Endothelial cell of umbilical vein (primary cell): ENCODE data around the gene HTRA2. TPM values are rescaled to one million over a fixed set of nuclear protein-coding genes. Genes with fewer than 3 reads are reported as not detected.

Experiments used
- BruUV-seq: library from RNA; stranded (reverse); fragments of 400-500 nt; replicated peaks from 2 replicates; lab custom pipeline; 2021; lab: Mats Ljungman, UMichigan
- CTCF ChIA-PET: fragments of 300-600, 350-600 bp; sonication (Branson Sonifier 250); formaldehyde crosslinking; loops from one replicate; lab custom pipeline; 2021; ENCODE audit warnings: antibody characterized with exemption, inconsistent platforms; lab: Charles Lee
- POLR2A ChIA-PET: fragments of 300-600, 350-600 bp; sonication (Branson Sonifier 250); formaldehyde crosslinking; loops from one replicate; lab custom pipeline; 2021; ENCODE audit warnings: antibody characterized with exemption, inconsistent platforms; lab: Charles Lee
- DNase-seq: peaks from one replicate; pipeline ENCODE4 v3.0.0-alpha.2; 2011; ENCODE audit warnings: low read depth, low spot score
- FAIRE-seq: peaks from 2 replicates; lab custom pipeline; 2011; peaks lifted over from hg19 to GRCh38; lab: Jason Lieb, UNC
- H2AFZ ChIP-seq: 2 replicates; pipeline ENCODE4 v1.6.0; 2012; ENCODE audit warnings: low read depth, low read length, control low read depth, inconsistent platforms
- H3K27ac ChIP-seq: 2 replicates; pipeline ENCODE4 v1.5.1; 2011; ENCODE audit warnings: low read depth, mild to moderate bottlenecking, control low read depth, low read length, moderate library complexity; ENCODE audit not compliant: insufficient read depth
- H3K27me3 ChIP-seq, 2 experiments: 2 replicates each; pipeline versions ENCODE4 v1.6.0 to v1.6.1; 2011; ENCODE audit warnings: low read length in 2 of 2, mixed read lengths in 1 of 2; ENCODE audit not compliant: control insufficient read depth in 2 of 2, insufficient read depth in 2 of 2
- H3K36me3 ChIP-seq, 2 experiments: 2 replicates in 1 of 2; 3 replicates in 1 of 2; pipeline ENCODE4 v1.5.1; 2011; ENCODE audit warnings: low read length in 2 of 2, mild to moderate bottlenecking in 1 of 2, moderate library complexity in 1 of 2; ENCODE audit not compliant: control insufficient read depth in 2 of 2, insufficient read depth in 2 of 2; ENCODE audit errors: extremely low read depth in 1 of 2
- H3K4me1 ChIP-seq: 3 replicates; pipeline ENCODE4 v1.5.1; 2011; ENCODE audit warnings: mild to moderate bottlenecking, low read length; ENCODE audit not compliant: control insufficient read depth, insufficient read depth; ENCODE audit errors: extremely low read depth
- H3K4me2 ChIP-seq: 2 replicates; pipeline ENCODE4 v1.6.1; 2011; ENCODE audit warnings: low read length, control low read depth, mixed read lengths; ENCODE audit not compliant: insufficient read depth
- H3K4me3 ChIP-seq, 3 experiments: fragments of 200-600 bp in 1 of 3; sonication (generic), shearing (Covaris generic) in 1 of 3; replicated peaks in 1 of 3; 2 replicates each; pipeline ENCODE4 v1.5.1; 2011 to 2016; ENCODE audit warnings: control low read depth in 3 of 3, low read length in 3 of 3, mild to moderate bottlenecking in 2 of 3, inconsistent platforms in 1 of 3, low read depth in 1 of 3, moderate library complexity in 1 of 3; ENCODE audit not compliant: insufficient read depth in 1 of 3
- H3K79me2 ChIP-seq: 2 replicates; pipeline ENCODE4 v1.6.0; 2012; ENCODE audit warnings: low read length, inconsistent platforms; ENCODE audit not compliant: control insufficient read depth, insufficient read depth
- H3K9ac ChIP-seq: replicated peaks from 2 replicates; pipeline ENCODE3; 2011; ENCODE audit warnings: low read length, control low read depth; ENCODE audit not compliant: insufficient read depth; ENCODE audit errors: extremely low read depth
- H3K9me1 ChIP-seq: replicated peaks from 3 replicates; pipeline ENCODE4 v1.6.0; 2011; ENCODE audit warnings: mild to moderate bottlenecking, low read length; ENCODE audit not compliant: control insufficient read depth, insufficient read depth; ENCODE audit errors: extremely low read depth
- H3K9me3 ChIP-seq: replicated peaks from 2 replicates; pipeline ENCODE4 v1.5.1; 2012; ENCODE audit warnings: low read length, inconsistent platforms; ENCODE audit not compliant: control insufficient read depth, insufficient read depth
- H4K20me1 ChIP-seq: replicated peaks from 2 replicates; pipeline ENCODE3; 2011; ENCODE audit warnings: mild to moderate bottlenecking, low read length; ENCODE audit not compliant: control insufficient read depth, insufficient read depth; ENCODE audit errors: extremely low read depth
- EZH2 ChIP-seq: IDR thresholded peaks from 2 replicates; pipeline ENCODE4 v1.6.1; 2012; ENCODE audit warnings: borderline replicate concordance, low read depth, mild to moderate bottlenecking, moderate library complexity, low read length, inconsistent platforms; ENCODE audit not compliant: severe bottlenecking
- FOS ChIP-seq: IDR thresholded peaks from 2 replicates; pipeline ENCODE4 v1.6.1; 2011; ENCODE audit warnings: mild to moderate bottlenecking, low read length, moderate library complexity, borderline replicate concordance; ENCODE audit not compliant: insufficient read depth
- GATA2 ChIP-seq: IDR thresholded peaks from 2 replicates; pipeline ENCODE4 v1.7.0; 2011; ENCODE audit warnings: low read depth, mild to moderate bottlenecking, moderate library complexity, mixed read lengths, low read length; ENCODE audit not compliant: insufficient read length, insufficient read depth
- JUN ChIP-seq: IDR thresholded peaks from 2 replicates; pipeline ENCODE4 v1.6.1; 2011; ENCODE audit warnings: borderline replicate concordance, low read depth; ENCODE audit not compliant: insufficient read length, insufficient read depth
- MYC ChIP-seq: IDR thresholded peaks from one replicate; pipeline ENCODE4 v1.6.1; 2011; ENCODE audit warnings: mild to moderate bottlenecking, low read depth, low read length
- POLR2A ChIP-seq: IDR thresholded peaks from 2 replicates; pipeline ENCODE4 v1.6.1; 2012; ENCODE audit warnings: low read depth, mild to moderate bottlenecking, control low read depth, low read length
- POLR2AphosphoS5 ChIP-seq: IDR thresholded peaks from 2 replicates; pipeline ENCODE4 v1.6.1; 2012; ENCODE audit warnings: low read depth, mild to moderate bottlenecking, control low read depth, low read length, moderate library complexity; ENCODE audit not compliant: insufficient read depth
- dilution Hi-C: fragments of 300-500 bp; cut with MboI; formaldehyde crosslinking; loops from one replicate; pipeline ENCODE4 v1.15.0; 2019; ENCODE audit warnings: low sequenced_read_pairs; ENCODE audit not compliant: extremely low pct_ligation_motif_present
- intact Hi-C: fragments of 100-400 bp; cut with micrococcal nuclease; formaldehyde crosslinking; loops from one replicate; pipeline ENCODE4 v1.10.0; 2022
- polyA plus RNA-seq, 4 experiments: library from polyadenylated mRNA; depleted of rRNA in 3 of 4; stranded (reverse) in 3 of 4; unstranded in 1 of 4; fragments of >200 nt; gene quantifications; 2 replicates each; pipeline versions ENCODE4 v1.2.1 to v1.2.3, GENCODE V29; 2011 to 2012; ENCODE audit warnings: missing spikeins in 1 of 4
- total RNA-seq: library from RNA; stranded (reverse); gene quantifications from 2 replicates; pipeline ENCODE4 v1.2.3, GENCODE V29; 2021
- TF ChIP-seq, protein P1 (sequence below), 2 donors: IDR thresholded peaks; 1 replicate in 1 of 2; 2 replicates in 1 of 2; pipeline ENCODE4 v1.5.1; 2011; ENCODE audit warnings: low read length in 2 of 2, mild to moderate bottlenecking in 2 of 2, moderate library complexity in 2 of 2, control low read depth in 1 of 2, inconsistent platforms in 1 of 2, low read depth in 1 of 2; ENCODE audit not compliant: insufficient read depth in 1 of 2; ENCODE audit errors: extremely low read depth in 1 of 2
- TF ChIP-seq, protein P2 (sequence below): IDR thresholded peaks from 2 replicates; pipeline ENCODE4 v1.6.1; 2011; ENCODE audit not compliant: insufficient read depth, insufficient read length

The HTRA2 gene
- total and polyA plus RNA-seq, 2 donors (not counting 3 experiments of a cell fraction or from before 2014, with no cell fraction given), result 34.3 to 54.1 TPM

DNA sequence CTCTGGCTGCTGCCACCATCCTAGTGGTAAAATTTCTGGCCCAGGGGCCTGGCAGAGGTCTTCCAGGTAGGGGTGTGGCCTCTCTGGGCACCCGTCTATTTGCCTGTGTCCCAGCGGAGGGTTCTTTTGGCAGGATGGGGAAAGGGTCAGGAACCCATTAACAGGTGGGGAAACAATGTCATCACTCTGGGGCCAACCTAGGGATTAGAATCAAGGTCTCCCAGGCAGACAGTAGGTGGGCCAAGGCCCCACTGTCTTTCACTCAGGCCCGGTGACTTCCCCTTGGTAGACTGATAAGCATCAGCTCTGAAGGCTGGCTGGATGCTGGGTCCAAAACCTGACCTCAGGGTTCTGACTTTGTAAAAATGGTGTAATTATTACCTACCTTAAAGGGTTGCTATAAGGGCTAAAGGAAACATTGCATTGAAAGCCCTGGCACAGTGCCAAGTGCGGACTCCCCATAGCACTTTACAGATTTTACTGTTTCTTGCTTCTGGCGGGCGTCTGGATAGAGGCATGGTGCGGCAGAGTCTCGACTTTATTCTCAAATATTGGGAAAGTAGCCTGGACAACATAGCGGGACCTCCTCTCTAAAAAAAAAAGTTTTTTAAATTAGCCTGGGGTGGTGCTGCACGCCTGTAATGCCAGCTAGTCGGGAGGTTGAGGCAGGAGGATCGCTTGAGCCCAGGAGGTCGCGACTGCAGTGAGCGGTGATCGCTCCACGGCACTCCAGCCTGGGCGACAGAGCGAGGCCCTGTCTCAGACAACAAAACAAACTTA, 32.5 kb upstream of the HTRA2 start:
- Histone ChIP-seq H3K9ac (no peak overlapping the region), H3K27ac (no peak overlapping the region), H3K4me2 (no peak overlapping the region), H3K27me3 (peaks cover 23 to 40% of the 10 kb centered on the region in 2 experiments), H3K4me3 (no peak overlapping the region), H3K79me2 (no peaks in the 10 kb centered on the region), H2AFZ (no peak overlapping the region), H3K4me1 (peaks cover 23% of the 10 kb centered on the region), H3K36me3 (peaks cover 3 to 4% of the 10 kb centered on the region in 2 experiments), H3K9me3 (no peaks in the 10 kb centered on the region), H3K9me1 (no peaks in the 10 kb centered on the region), H4K20me1 (no peaks in the 10 kb centered on the region)
- CTCF ChIA-PET, result interaction anchor here (1.4 to 2.6 kb wide), 2 partner anchors 8 to 14 kb away, joined by 3 to 6 read pairs; partner anchors contain the start of genes CCDC142 and TTC31
- dilution Hi-C loops (no loop called here), intact Hi-C loops (loop anchor here (5.0 kb wide), 1 partner anchor 35 kb away; no protein-coding TSS in a partner anchor)
- no peak for TF ChIP-seq POLR2A
- TF ChIP-seq GATA2, result no peak
- TF ChIP-seq POLR2AphosphoS5, result no peak
- no peak for TF ChIP-seq JUN
- no peak for TF ChIP-seq MYC
- no peak for TF ChIP-seq EZH2
- TF ChIP-seq, protein P1, sequence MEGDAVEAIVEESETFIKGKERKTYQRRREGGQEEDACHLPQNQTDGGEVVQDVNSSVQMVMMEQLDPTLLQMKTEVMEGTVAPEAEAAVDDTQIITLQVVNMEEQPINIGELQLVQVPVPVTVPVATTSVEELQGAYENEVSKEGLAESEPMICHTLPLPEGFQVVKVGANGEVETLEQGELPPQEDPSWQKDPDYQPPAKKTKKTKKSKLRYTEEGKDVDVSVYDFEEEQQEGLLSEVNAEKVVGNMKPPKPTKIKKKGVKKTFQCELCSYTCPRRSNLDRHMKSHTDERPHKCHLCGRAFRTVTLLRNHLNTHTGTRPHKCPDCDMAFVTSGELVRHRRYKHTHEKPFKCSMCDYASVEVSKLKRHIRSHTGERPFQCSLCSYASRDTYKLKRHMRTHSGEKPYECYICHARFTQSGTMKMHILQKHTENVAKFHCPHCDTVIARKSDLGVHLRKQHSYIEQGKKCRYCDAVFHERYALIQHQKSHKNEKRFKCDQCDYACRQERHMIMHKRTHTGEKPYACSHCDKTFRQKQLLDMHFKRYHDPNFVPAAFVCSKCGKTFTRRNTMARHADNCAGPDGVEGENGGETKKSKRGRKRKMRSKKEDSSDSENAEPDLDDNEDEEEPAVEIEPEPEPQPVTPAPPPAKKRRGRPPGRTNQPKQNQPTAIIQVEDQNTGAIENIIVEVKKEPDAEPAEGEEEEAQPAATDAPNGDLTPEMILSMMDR (IDR thresholded peaks at IDR 0.05; ENCODE audit: extremely low read depth in 1 of 2, insufficient read depth in 1 of 2, low read depth in 1 of 2, low read length in 2 of 2), result no peak
- TF ChIP-seq, protein P2, sequence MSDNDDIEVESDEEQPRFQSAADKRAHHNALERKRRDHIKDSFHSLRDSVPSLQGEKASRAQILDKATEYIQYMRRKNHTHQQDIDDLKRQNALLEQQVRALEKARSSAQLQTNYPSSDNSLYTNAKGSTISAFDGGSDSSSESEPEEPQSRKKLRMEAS, result no peak
- TF ChIP-seq FOS, result no peak
- no TSS peak for BruUV-seq
- POLR2A ChIA-PET, result no interaction called here
- DNase-seq, result no peak
- FAIRE-seq, result no peak
